ENCODE results near the gene CMKLR1.

DNA sequence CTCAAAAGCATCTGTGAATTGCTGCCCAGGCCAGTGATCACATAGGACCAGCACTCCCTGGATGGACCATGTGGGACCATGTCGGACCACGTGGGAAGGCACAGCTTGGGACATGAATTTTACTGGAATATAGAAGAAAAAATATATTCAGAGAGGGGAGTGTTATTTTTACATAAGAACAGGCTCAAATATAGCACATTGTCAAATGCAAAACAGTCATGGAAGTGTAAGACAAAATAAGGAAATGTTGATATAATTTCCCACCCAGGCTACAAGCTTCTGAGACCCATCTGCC is 68.3 kb downstream of the CMKLR1 start:
- TF ChIP-seq, protein P1, sequence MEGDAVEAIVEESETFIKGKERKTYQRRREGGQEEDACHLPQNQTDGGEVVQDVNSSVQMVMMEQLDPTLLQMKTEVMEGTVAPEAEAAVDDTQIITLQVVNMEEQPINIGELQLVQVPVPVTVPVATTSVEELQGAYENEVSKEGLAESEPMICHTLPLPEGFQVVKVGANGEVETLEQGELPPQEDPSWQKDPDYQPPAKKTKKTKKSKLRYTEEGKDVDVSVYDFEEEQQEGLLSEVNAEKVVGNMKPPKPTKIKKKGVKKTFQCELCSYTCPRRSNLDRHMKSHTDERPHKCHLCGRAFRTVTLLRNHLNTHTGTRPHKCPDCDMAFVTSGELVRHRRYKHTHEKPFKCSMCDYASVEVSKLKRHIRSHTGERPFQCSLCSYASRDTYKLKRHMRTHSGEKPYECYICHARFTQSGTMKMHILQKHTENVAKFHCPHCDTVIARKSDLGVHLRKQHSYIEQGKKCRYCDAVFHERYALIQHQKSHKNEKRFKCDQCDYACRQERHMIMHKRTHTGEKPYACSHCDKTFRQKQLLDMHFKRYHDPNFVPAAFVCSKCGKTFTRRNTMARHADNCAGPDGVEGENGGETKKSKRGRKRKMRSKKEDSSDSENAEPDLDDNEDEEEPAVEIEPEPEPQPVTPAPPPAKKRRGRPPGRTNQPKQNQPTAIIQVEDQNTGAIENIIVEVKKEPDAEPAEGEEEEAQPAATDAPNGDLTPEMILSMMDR (IDR thresholded peaks at IDR 0.05) = no peak
- TF ChIP-seq POLR2AphosphoS5 (IDR thresholded peaks at IDR 0.05) (no peak), POLR2A (IDR thresholded peaks at IDR 0.05; ENCODE audit: low read depth) (no peak), EP300 (IDR thresholded peaks at IDR 0.05) (no peak)
